Bone marrow (tissue), 2 donors: ENCODE results near the gene ESR1.

Experiments
- DNase-seq, 2 donors: peaks; one replicate each; lab custom pipeline; 2025; lab: John Stamatoyannopoulos, UW

The ESR1 gene

DNA sequence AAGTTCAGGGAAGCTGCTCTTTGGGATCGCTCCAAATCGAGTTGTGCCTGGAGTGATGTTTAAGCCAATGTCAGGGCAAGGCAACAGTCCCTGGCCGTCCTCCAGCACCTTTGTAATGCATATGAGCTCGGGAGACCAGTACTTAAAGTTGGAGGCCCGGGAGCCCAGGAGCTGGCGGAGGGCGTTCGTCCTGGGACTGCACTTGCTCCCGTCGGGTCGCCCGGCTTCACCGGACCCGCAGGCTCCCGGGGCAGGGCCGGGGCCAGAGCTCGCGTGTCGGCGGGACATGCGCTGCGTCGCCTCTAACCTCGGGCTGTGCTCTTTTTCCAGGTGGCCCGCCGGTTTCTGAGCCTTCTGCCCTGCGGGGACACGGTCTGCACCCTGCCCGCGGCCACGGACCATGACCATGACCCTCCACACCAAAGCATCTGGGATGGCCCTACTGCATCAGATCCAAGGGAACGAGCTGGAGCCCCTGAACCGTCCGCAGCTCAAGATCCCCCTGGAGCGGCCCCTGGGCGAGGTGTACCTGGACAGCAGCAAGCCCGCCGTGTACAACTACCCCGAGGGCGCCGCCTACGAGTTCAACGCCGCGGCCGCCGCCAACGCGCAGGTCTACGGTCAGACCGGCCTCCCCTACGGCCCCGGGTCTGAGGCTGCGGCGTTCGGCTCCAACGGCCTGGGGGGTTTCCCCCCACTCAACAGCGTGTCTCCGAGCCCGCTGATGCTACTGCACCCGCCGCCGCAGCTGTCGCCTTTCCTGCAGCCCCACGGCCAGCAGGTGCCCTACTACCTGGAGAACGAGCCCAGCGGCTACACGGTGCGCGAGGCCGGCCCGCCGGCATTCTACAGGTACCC lies at the start of gene ESR1:
Gene ESR1, plus strand, starts transcription at position 170 of the 858 bp plus-strand sequence. Its CDS starts 231 bp downstream, at position 401.
- DNase-seq: no peak

GRCh38 chr6:151760486-151760885 lies 47.0 kb upstream of the ESR1 start:
- no peak for DNase-seq

- no peak for DNase-seq
Measured at GRCh38 chr6:151761851-151762250, 45.6 kb upstream of the ESR1 start.

GRCh38 chr6:151762817-151763216 lies 44.7 kb upstream of the ESR1 start:
- DNase-seq: no peak

GRCh38 chr6:151763303-151763702 lies 44.2 kb upstream of the ESR1 start:
- DNase-seq: no peak

- DNase-seq: peak in 1 of 2 donors; percentile 29
Measured at GRCh38 chr6:151763938-151764680, 43.4 kb upstream of the ESR1 start.

DNA sequence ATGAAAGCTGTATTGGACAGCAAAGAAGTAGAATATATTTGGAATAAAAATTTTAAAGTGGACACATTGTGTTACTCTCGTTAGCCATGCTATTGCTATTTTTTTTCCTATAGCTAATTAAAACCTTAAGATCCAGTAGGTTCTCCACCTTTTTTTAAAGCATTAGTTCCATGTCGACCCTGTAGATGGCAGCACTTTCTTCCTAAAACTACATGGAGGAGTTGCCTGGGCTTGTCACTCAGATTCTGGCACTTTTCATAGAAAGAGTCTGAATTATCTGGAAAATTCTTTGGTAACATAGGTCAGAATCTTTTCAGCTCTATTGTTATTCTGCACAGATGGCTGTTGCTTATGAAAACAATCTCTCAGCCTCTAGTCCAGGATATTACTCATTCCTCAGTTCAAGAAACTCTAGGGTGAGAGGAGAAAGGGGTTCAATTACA lies 42.0 kb upstream of the ESR1 start:
- peak in 1 of 2 donors; percentile 30 for DNase-seq

DNA sequence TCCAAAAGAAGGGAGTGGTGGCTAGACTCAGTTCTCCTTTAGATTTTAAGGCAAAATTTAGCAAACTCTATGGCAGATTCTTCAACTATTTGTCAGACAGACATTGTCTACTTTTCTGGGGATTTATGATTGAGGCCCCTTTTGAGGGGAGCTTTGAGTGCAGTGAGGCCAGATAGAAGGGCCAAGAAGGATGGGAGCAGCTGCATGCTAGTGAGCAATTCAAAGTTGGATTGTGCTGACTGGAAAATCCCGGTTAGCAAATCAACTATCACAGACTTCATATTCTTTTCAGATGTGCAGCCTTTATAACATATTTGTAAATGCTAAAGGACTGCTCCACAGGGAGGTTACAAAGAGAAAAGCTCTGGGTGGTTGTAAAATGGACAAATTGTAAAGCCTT lies 35.0 kb upstream of the ESR1 start:
- no peak for DNase-seq

DNA sequence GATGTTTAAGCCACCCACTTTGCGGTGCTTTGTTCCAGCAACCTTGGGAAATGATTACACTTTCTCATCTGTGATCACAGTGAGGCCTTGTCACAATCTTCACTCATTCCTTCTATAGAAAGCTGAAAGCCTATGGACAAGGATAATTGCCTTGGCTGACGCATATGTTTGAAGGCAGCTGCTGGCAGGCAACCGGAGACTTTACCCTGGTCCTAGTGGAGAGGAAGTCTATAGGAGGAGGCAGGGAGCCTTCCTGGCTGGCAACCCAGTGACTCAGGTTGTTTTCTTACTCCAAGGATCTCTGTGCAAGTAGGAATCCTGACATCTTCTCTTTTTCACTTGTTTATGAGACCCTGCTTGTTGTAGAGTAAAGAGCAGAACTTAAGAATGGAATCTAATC lies 34.1 kb upstream of the ESR1 start:
- DNase-seq: no peak

DNA sequence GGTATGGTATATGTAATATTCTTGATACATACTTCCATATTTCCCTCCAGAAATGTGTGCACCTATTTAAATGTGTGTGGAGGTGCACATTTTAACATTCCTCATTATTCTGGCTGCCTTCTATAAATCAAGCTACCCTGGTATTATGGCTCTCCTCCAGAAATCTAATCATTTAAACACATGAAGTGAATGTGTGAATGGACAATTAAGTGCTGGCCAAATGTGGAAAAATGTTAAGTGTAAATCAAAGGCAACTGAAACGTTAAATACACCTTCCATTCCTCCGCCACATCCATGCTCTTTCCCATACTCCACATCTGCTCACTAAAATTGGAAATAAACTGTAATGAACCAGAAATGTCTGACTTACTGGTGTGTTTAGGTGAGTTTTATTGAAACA lies 24.9 kb upstream of the ESR1 start:
- no peak for DNase-seq

GRCh38 chr6:151783692-151784091 lies 23.8 kb upstream of the ESR1 start:
- no peak for DNase-seq

GRCh38 chr6:151784441-151785214 lies 22.9 kb upstream of the ESR1 start:
- DNase-seq: no peak

DNA sequence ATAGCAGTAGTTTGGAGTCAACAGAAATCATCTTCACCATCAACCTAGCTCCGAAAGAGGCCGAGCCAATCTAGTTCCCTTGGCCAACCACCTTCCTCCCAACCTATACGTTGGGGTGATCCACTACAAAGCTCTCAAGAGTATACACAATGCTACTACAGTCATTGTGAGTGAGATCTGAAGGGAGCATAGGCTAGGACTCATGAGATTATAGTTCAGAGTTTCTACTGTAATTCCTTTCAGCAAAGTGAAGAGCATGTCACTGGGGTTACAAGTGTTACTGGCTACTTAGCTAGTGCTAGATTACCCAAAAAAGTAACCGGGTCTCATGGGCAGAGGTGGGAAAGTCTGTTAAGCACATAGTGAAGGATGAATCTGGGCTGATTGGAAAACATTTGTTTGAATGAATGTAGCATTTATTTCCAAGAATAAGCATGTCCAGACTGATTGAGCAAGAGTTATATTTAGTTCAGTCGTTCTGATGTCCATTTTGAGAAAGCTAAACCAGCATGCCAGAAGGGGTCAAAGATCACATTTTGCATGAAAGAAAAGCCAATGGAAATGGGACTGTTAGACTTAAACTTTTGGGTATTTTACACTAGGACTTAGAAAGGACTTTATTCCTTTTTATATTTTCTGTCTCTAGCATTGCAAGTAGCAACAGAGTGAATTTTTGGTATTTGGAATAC lies 10.5 kb upstream of the ESR1 start:
- DNase-seq: no peak

DNA sequence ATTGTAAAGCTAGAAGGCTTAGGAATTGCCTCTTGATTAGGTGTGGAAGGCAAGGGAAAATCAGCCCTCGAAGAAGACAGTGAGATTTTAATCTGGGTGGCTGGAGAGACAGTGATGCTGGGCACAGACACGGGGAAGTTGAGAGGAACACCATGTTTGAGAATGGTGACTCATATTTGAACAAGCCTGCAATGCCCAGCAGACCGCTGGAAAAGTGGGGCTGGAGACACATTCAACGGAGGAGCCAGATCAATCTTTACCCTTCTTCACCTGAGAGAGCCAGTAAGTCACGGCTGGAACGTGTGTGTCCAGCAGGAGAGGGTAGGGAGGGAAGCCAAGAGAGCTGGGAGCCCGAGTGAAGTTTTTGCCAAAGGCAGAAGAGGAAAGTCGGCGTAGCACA lies 3.7 kb upstream of the ESR1 start:
- no peak for DNase-seq

DNA sequence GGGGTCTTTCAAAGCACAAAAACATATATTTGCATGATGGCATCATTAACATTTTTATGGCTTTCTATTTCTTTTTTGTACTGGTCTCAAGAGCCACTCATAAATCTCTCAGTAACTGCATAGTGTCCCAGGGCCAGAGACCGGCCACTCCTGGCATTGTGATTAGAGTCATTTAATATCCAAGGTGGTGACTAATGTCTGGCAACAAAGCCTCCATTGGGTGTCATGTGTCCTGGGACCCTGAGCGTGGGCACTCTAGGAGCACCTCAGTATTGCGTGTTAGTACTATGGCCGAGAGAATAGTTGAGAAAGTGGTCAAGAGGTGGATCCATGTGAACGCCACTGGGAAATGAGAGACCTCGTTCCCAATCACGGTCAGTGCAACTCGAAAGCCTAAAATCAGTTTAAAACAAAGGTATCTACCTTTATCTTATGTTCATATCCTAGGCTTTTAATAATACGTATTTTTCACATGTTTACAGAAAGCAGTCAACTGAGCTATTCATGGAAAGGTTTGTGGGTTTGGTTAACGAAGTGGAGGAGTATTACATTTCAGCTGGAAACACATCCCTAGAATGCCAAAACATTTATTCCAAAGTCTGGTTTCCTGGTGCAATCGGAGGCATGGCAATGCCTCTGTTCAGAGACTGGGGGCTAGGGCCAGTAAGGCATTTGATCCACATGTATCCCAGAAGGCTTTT lies 2.7 kb upstream of the ESR1 start:
- no peak for DNase-seq

DNA sequence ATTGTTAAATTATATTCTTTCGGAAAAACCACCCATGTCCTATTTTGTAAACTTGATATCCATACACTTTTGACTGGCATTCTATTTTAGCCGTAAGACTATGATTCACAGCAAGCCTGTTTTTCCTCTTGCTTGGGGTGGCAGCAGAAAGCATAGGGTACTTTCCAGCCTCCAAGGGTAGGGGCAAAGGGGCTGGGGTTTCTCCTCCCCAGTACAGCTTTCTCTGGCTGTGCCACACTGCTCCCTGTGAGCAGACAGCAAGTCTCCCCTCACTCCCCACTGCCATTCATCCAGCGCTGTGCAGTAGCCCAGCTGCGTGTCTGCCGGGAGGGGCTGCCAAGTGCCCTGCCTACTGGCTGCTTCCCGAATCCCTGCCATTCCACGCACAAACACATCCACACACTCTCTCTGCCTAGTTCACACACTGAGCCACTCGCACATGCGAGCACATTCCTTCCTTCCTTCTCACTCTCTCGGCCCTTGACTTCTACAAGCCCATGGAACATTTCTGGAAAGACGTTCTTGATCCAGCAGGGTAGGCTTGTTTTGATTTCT lies 2.1 kb upstream of the ESR1 start:
- DNase-seq: no peak

DNA sequence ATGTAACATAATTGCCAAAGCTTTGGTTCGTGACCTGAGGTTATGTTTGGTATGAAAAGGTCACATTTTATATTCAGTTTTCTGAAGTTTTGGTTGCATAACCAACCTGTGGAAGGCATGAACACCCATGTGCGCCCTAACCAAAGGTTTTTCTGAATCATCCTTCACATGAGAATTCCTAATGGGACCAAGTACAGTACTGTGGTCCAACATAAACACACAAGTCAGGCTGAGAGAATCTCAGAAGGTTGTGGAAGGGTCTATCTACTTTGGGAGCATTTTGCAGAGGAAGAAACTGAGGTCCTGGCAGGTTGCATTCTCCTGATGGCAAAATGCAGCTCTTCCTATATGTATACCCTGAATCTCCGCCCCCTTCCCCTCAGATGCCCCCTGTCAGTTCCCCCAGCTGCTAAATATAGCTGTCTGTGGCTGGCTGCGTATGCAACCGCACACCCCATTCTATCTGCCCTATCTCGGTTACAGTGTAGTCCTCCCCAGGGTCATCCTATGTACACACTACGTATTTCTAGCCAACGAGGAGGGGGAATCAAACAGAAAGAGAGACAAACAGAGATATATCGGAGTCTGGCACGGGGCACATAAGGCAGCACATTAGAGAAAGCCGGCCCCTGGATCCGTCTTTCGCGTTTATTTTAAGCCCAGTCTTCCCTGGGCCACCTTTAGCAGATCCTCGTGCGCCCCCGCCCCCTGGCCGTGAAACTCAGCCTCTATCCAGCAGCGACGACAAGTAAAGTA lies 547 bp upstream of the ESR1 start:
- DNase-seq: no peak

DNA sequence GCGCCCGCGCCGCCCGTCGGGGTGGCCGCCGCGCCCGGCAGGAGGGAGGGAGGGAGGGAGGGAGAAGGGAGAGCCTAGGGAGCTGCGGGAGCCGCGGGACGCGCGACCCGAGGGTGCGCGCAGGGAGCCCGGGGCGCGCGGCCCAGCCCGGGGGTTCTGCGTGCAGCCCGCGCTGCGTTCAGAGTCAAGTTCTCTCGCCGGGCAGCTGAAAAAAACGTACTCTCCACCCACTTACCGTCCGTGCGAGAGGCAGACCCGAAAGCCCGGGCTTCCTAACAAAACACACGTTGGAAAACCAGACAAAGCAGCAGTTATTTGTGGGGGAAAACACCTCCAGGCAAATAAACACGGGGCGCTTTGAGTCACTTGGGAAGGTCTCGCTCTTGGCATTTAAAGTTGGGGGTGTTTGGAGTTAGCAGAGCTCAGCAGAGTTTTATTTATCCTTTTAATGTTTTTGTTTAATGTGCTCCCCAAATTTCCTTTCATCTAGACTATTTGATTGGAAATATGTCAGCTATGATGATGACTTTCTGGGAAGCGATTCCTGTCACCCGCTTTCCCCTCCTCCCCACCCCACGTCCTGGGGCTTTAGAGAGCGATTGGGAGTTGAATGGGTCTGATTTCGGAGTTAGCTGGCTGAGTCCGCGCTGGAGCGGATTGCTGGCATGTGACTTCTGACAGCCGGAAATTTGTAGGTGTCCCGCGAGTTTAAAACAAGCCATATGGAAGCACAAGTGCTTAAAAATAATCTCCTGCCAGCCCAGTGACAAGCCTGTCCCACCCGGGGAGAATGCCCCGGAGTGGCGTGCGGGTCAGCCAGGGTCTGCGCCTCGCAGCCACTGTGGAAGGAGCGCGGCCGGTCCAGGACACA lies 1.1 kb downstream of the ESR1 start:
- DNase-seq: no peak

- DNase-seq: no peak
Measured at GRCh38 chr6:151811081-151811480, 3.6 kb downstream of the ESR1 start.
